Mucosa of rectum (tissue), 2 donors: ENCODE measurements around the gene NTN5.
A peak's percentile ranks its signal among the peaks of the same experiment; 100 is the strongest.
"Not testable (repeated sequence)": the region's sequence is repeated elsewhere in the genome, so short reads cannot be mapped to it uniquely, and the experiment has no call there.

ENCODE experiments used
- H3K27ac ChIP-seq, 2 donors: one replicate each; pipeline ENCODE4 v1.7.0; 2013; ENCODE audit warnings: inconsistent platforms in 2 of 2, low read depth in 2 of 2, low read length in 2 of 2
- H3K27me3 ChIP-seq, 2 donors: one replicate each; pipeline ENCODE4 v1.7.0; 2013; ENCODE audit warnings: low read length in 2 of 2; ENCODE audit not compliant: control insufficient read depth in 2 of 2, insufficient read depth in 2 of 2
- H3K36me3 ChIP-seq, 2 donors: one replicate each; pipeline ENCODE4 v1.7.0; 2013; ENCODE audit warnings: low read length in 2 of 2; ENCODE audit not compliant: control insufficient read depth in 2 of 2, insufficient read depth in 2 of 2
- H3K4me1 ChIP-seq, 2 donors: one replicate each; pipeline ENCODE4 v1.7.0; 2013; ENCODE audit warnings: low read length in 2 of 2, mild to moderate bottlenecking in 1 of 2; ENCODE audit not compliant: control insufficient read depth in 2 of 2, insufficient read depth in 2 of 2
- H3K4me3 ChIP-seq, 2 donors: one replicate each; pipeline ENCODE4 v1.7.0; 2013; ENCODE audit warnings: low read length in 2 of 2
- H3K9ac ChIP-seq, 2 donors: one replicate each; pipeline ENCODE4 v1.7.0; 2013; ENCODE audit warnings: low read length in 2 of 2, low read depth in 1 of 2, mild to moderate bottlenecking in 1 of 2
- H3K9me3 ChIP-seq, 2 donors: one replicate each; pipeline ENCODE4 v1.7.0; 2013; ENCODE audit warnings: low read length in 2 of 2; ENCODE audit not compliant: control insufficient read depth in 2 of 2
- donor health status: healthy.
- donor health status: Normal muscosa, but diverticular disease.

The NTN5 gene

GRCh38 chr19:48698046-48698445 is 25.2 kb upstream of the NTN5 start:
- H3K4me3 ChIP-seq = no peak overlapping the region
- H3K27ac ChIP-seq = peak overlapping the region; percentile 39 to 70
- no peaks in the 10 kb centered on the region for H3K9me3 ChIP-seq
- H3K27me3 ChIP-seq = no peaks in the 10 kb centered on the region
- H3K36me3 ChIP-seq = peaks cover 6 to 9% of the 10 kb centered on the region in 2 donors
- peaks cover 5 to 17% of the 10 kb centered on the region in 2 donors for H3K4me1 ChIP-seq
- H3K9ac ChIP-seq = peak overlapping the region in 1 of 2 donors; percentile 61

GRCh38 chr19:48696353-48697010 is 23.7 kb upstream of the NTN5 start:
- Histone ChIP-seq H3K36me3 (peaks cover 0 to 2% of the 10 kb centered on the region in 2 donors), H3K4me1 (peaks cover 5 to 17% of the 10 kb centered on the region in 2 donors), H3K27ac (peak overlapping the region; percentile 98 to 99), H3K9ac (peak overlapping the region; percentile 91 to 94), H3K4me3 (peak overlapping the region; percentile 80 to 94), H3K9me3 (no peaks in the 10 kb centered on the region), H3K27me3 (no peaks in the 10 kb centered on the region)

DNA sequence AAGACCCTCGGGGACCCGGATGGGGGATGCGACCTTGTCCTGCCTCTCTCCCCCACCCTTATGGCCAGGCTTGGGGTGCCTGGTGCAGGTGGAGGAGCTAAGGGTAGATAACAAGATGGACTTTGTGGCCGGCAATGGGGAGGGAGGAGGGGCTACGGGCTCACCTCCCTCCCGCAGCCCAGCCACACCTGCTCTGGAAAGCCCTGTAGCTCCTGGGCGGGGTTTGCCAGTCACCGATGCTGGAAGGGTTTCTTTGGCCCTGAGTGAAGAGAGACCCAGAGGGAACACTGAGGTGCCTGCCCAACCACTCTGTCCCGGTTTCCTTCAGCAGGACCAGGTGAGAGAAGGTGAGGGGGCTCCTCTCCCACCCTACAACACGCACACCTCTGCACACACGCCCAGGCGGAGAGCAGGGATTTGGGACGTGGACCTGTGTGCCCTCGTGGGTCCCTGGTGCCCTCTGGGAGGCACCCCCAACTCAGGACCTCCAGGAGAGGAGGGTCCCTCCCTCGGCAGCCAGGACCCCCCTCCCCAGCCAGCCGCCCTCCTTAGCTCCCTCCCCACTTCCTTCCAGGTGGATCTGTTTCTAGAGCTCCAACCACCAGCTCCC is 23.0 kb upstream of the NTN5 start, which contains the start of gene FUT2:
Gene FUT2, plus strand, starts transcription at position 229 of the 610 bp plus-strand sequence. CDS start 6,986 bp downstream, outside the sequence.
- Histone ChIP-seq H3K4me1 (peaks cover 5 to 17% of the 10 kb centered on the region in 2 donors), H3K9ac (peak within 1 kb of the TSS; percentile 91 to 94), H3K36me3 (no peaks in the 10 kb centered on the region), H3K27ac (peak within 1 kb of the TSS; percentile 98 to 99), H3K27me3 (no peaks in the 10 kb centered on the region), H3K9me3 (no peaks in the 10 kb centered on the region), H3K4me3 (peak within 1 kb of the TSS; percentile 80 to 94)

GRCh38 chr19:48693629-48694028 is 20.8 kb upstream of the NTN5 start:
- not testable (repeated sequence) for H3K27ac ChIP-seq, H3K27me3 ChIP-seq

GRCh38 chr19:48689449-48689848 is 16.6 kb upstream of the NTN5 start:
- no peak overlapping the region for H3K4me3 ChIP-seq
- H3K36me3 ChIP-seq = no peaks in the 10 kb centered on the region
- H3K9me3 ChIP-seq = no peaks in the 10 kb centered on the region
- H3K27me3 ChIP-seq = no peaks in the 10 kb centered on the region
- no peak overlapping the region for H3K27ac ChIP-seq
- H3K9ac ChIP-seq = no peak overlapping the region
- H3K4me1 ChIP-seq = peaks cover 2 to 3% of the 10 kb centered on the region in 2 donors

More at GRCh38 chr19:48693629-48694028, 20.8 kb upstream of the NTN5 start:
- not testable (repeated sequence) for H3K9me3 ChIP-seq, H3K36me3 ChIP-seq, H3K4me3 ChIP-seq, H3K9ac ChIP-seq
- peaks cover 5 to 17% of the 10 kb centered on the region in 2 donors for H3K4me1 ChIP-seq

- H3K9me3 ChIP-seq = no peaks in the 10 kb centered on the region
- H3K9ac ChIP-seq = no peak overlapping the region
- H3K36me3 ChIP-seq = no peaks in the 10 kb centered on the region
- peaks cover 3 to 7% of the 10 kb centered on the region in 2 donors for H3K4me1 ChIP-seq
- no peak overlapping the region for H3K4me3 ChIP-seq
- H3K27me3 ChIP-seq = no peaks in the 10 kb centered on the region
- no peak overlapping the region for H3K27ac ChIP-seq
These were observed 15.0 kb upstream of the NTN5 start for GRCh38 chr19:48687776-48688175.

GRCh38 chr19:48686637-48687036 is 13.8 kb upstream of the NTN5 start:
- not testable (repeated sequence) for H3K9ac ChIP-seq, H3K27me3 ChIP-seq, H3K9me3 ChIP-seq, H3K4me1 ChIP-seq, H3K27ac ChIP-seq, H3K4me3 ChIP-seq, H3K36me3 ChIP-seq

DNA sequence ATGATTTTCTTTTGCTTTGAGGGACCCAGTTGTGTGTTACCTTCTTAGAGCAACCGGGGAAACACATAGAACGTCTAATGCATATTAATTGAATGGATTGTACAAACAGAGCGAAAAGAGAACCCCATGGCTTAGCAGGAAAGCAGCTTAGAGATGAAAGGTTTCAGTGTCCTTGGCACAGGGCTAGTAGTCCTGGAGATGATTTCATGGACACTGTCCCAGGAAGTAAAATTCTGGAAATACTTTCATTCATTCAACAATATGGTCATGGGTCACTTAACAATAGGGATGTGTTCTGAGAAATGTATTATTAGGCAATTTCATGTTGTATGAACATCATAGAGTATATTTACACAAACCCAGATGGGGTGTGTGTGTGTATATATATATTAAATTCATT is 13.3 kb upstream of the NTN5 start:
- Histone ChIP-seq H3K9ac (no peak overlapping the region), H3K9me3 (no peaks in the 10 kb centered on the region), H3K4me1 (peaks cover 3 to 7% of the 10 kb centered on the region in 2 donors), H3K27me3 (no peaks in the 10 kb centered on the region), H3K4me3 (no peak overlapping the region), H3K36me3 (no peaks in the 10 kb centered on the region), H3K27ac (no peak overlapping the region)

DNA sequence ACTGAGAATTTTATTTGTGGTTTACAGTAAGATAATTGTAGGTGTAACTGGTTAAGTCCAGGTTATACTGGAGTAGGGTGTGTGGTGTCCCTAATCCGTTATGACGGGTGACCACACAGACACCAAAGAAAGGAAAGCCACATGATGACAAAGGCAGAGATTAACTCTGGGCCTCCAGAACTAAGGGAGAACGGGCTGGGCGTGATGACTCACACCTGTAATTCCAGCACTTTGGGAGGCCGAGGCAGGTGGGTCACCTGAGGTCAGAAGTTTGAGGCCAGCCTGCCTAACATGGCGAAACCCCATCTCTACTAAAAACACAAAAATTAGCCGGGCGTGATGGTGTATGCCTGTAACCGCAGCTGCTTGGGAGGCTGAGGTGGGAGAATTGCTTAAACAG is 12.8 kb upstream of the NTN5 start:
- Histone ChIP-seq H3K27me3 (no peaks in the 10 kb centered on the region), H3K27ac (no peak overlapping the region), H3K4me1 (peaks cover 3 to 7% of the 10 kb centered on the region in 2 donors), H3K9ac (no peak overlapping the region), H3K4me3 (no peak overlapping the region), H3K9me3 (no peaks in the 10 kb centered on the region), H3K36me3 (no peaks in the 10 kb centered on the region)

DNA sequence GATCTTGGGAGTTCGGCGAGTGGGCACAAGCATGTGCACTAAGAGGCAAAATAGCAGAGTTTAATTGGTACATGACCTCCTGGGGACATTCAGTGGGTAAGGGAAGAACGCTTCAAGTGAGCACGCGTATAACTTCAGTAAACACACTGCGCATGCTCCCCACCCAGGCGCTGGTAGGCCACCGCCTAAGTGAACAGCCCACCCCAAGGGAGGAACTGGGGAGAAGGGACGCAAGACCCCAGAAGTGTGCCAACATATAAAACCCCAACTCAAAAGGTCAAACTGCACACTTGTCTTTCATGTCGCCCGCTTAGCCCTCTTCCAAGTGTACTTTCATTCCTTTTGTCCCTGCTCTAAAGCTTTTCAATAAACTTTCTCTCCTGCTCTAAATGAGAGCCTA is 10.5 kb upstream of the NTN5 start:
- Histone ChIP-seq H3K27ac (no peak overlapping the region), H3K4me3 (peak overlapping the region in 1 of 2 donors; percentile 2), H3K27me3 (no peaks in the 10 kb centered on the region), H3K9ac (no peak overlapping the region), H3K36me3 (no peaks in the 10 kb centered on the region), H3K9me3 (no peaks in the 10 kb centered on the region), H3K4me1 (peaks cover 4 to 10% of the 10 kb centered on the region in 2 donors)
